IMR-90 (cell line): Measurements from ENCODE around the gene HCRTR1. TPM values are rescaled to one million over a fixed set of nuclear protein-coding genes. Genes with fewer than 3 reads are reported as not detected.
A peak's percentile ranks its signal among the peaks of the same experiment; 100 is the strongest.

Experiments used
- ATAC-seq: fragments of 200-7000 bp; cut with Tn5 transposase; 2 replicates; pipeline ENCODE4 v1.9.1; 2020; ENCODE audit warnings: low read depth, mild to moderate bottlenecking, moderate library complexity
- BruUV-seq: library from RNA; stranded (reverse); fragments of 400-500 nt; replicated peaks from 2 replicates; lab custom pipeline; 2021; lab: Mats Ljungman, UMichigan
- CTCF ChIA-PET: fragments of 300-600 bp; formaldehyde crosslinking; extraction: SDS; loops from one replicate; lab custom pipeline; 2021; ENCODE audit warnings: antibody characterized with exemption; lab: Yijun Ruan, JAX
- POLR2A ChIA-PET: fragments of 300-600 bp; sonication (Branson Sonifier 250); formaldehyde crosslinking; loops from one replicate; lab custom pipeline; 2022; ENCODE audit warnings: antibody characterized with exemption; ENCODE audit not compliant: unreplicated experiment; lab: Charles Lee
- DNase-seq: peaks from one replicate; pipeline ENCODE4 v3.0.0; 2013
- H2AFZ ChIP-seq: replicated peaks from 2 replicates; pipeline ENCODE3; 2013; ENCODE audit warnings: low read length, mild to moderate bottlenecking; ENCODE audit not compliant: poor library complexity
- H2AK5ac ChIP-seq: 2 replicates; pipeline ENCODE4 v1.6.1; 2013; ENCODE audit warnings: low read depth, low read length, inconsistent platforms
- H2AK9ac ChIP-seq: replicated peaks from 2 replicates; pipeline ENCODE3; 2013; ENCODE audit warnings: mild to moderate bottlenecking, low read depth, low read length, moderate library complexity; ENCODE audit not compliant: poor library complexity
- H2BK120ac ChIP-seq: 2 replicates; pipeline ENCODE4 v1.6.1; 2013; ENCODE audit warnings: low read depth, low read length, inconsistent platforms
- H2BK15ac ChIP-seq: 3 replicates; pipeline ENCODE4 v1.6.1; 2013; ENCODE audit warnings: low read depth, low read length, inconsistent platforms
- H2BK20ac ChIP-seq: 2 replicates; pipeline ENCODE4 v1.6.1; 2013; ENCODE audit warnings: low read depth, mild to moderate bottlenecking, inconsistent platforms, low read length, moderate library complexity
- H2BK5ac ChIP-seq: 2 replicates; pipeline ENCODE4 v1.6.1; 2013; ENCODE audit warnings: mild to moderate bottlenecking, low read depth, low read length, inconsistent platforms; ENCODE audit not compliant: poor library complexity, severe bottlenecking
- H3K14ac ChIP-seq: replicated peaks from 2 replicates; pipeline ENCODE4 v1.6.1; 2013; ENCODE audit warnings: low read depth, low read length, inconsistent platforms
- H3K18ac ChIP-seq: 2 replicates; pipeline ENCODE4 v1.6.1; 2013; ENCODE audit warnings: low read depth, low read length, control low read depth
- H3K23ac ChIP-seq: 2 replicates; pipeline ENCODE4 v1.6.1; 2013; ENCODE audit warnings: low read depth, low read length, inconsistent platforms
- H3K27ac ChIP-seq: 2 replicates; pipeline ENCODE4 v1.5.1; 2013; ENCODE audit warnings: mild to moderate bottlenecking, control low read depth, low read length; ENCODE audit not compliant: insufficient read depth
- H3K27me3 ChIP-seq: 2 replicates; pipeline ENCODE4 v1.6.1; 2013; ENCODE audit warnings: low read length; ENCODE audit not compliant: control insufficient read depth, insufficient read depth
- H3K36me3 ChIP-seq: 2 replicates; pipeline ENCODE4 v1.6.1; 2013; ENCODE audit warnings: low read length, mixed read lengths; ENCODE audit not compliant: control insufficient read depth, insufficient read depth
- H3K4ac ChIP-seq: 2 replicates; pipeline ENCODE4 v1.6.1; 2013; ENCODE audit warnings: low read depth, low read length, inconsistent platforms
- H3K4me1 ChIP-seq: 2 replicates; pipeline ENCODE4 v1.6.1; 2013; ENCODE audit warnings: low read length, mixed read lengths; ENCODE audit not compliant: control insufficient read depth, insufficient read depth
- H3K4me2 ChIP-seq: 2 replicates; pipeline ENCODE4 v1.6.1; 2013; ENCODE audit warnings: low read depth, mild to moderate bottlenecking, control low read depth, low read length, moderate library complexity
- H3K4me3 ChIP-seq: 2 replicates; pipeline ENCODE4 v1.5.1; 2013; ENCODE audit warnings: low read depth, mild to moderate bottlenecking, control low read depth, low read length, moderate library complexity; ENCODE audit not compliant: insufficient read depth
- H3K56ac ChIP-seq: 2 replicates; pipeline ENCODE4 v1.6.1; 2013; ENCODE audit warnings: low read length, inconsistent platforms; ENCODE audit not compliant: insufficient read depth; ENCODE audit errors: extremely low read depth
- H3K79me1 ChIP-seq, 2 experiments: 2 replicates each; pipeline ENCODE4 v1.6.1; 2013; ENCODE audit warnings: low read length in 2 of 2, inconsistent platforms in 1 of 2, low read depth in 1 of 2
- H3K9ac ChIP-seq: 2 replicates; pipeline ENCODE4 v1.6.1; 2013; ENCODE audit warnings: low read depth, low read length, control low read depth
- H3K9me1 ChIP-seq: 2 replicates; pipeline ENCODE4 v1.6.1; 2013; ENCODE audit warnings: low read length, inconsistent platforms; ENCODE audit not compliant: insufficient read depth
- H3K9me3 ChIP-seq: 2 replicates; pipeline ENCODE4 v1.6.1; 2013; ENCODE audit warnings: low read length; ENCODE audit not compliant: control insufficient read depth, insufficient read depth
- H4K20me1 ChIP-seq: 2 replicates; pipeline ENCODE4 v1.6.1; 2013; ENCODE audit warnings: low read length, inconsistent platforms; ENCODE audit not compliant: insufficient read depth
- H4K5ac ChIP-seq: 2 replicates; pipeline ENCODE4 v1.6.1; 2013; ENCODE audit warnings: mild to moderate bottlenecking, low read depth, low read length, control low read depth
- H4K8ac ChIP-seq, 2 experiments: 2 replicates each; pipeline ENCODE4 v1.6.1; 2013; ENCODE audit warnings: low read depth in 2 of 2, low read length in 2 of 2, control low read depth in 1 of 2, inconsistent platforms in 1 of 2
- H4K91ac ChIP-seq: 2 replicates; pipeline ENCODE4 v1.6.1; 2013; ENCODE audit warnings: low read depth, low read length, inconsistent platforms; ENCODE audit not compliant: insufficient read depth
- NFE2L2 ChIP-seq: fragments of 150-350 bp; IDR thresholded peaks from 2 replicates; pipeline ENCODE4 v1.6.1; 2016; ENCODE audit warnings: low read depth, mild to moderate bottlenecking, low read length
- WGBS, 2 experiments: methylation state at CpG; one replicate each; pipeline versions ENCODE4 v1.1.5 to v1.1.7; 2013; ENCODE audit warnings: missing lambda C conversion rate in 2 of 2; ENCODE audit not compliant: insufficient read length in 1 of 2; ENCODE audit errors: extremely low coverage in 2 of 2; 5-methylcytosine and 5-hydroxymethylcytosine counted together
- dilution Hi-C: fragments of 300-500 bp; cut with HindIII; formaldehyde crosslinking; loops from one replicate; pipeline ENCODE4 v1.14.3; 2018; ENCODE audit warnings: low sequenced_read_pairs; ENCODE audit not compliant: unreplicated experiment
- in situ Hi-C: fragments of 300-500 bp; cut with MboI; formaldehyde crosslinking; loops from 3 replicates; pipeline ENCODE4 v1.14.3; 2019; ENCODE audit warnings: low sequenced_read_pairs, inconsistent platforms, mixed read lengths
- intact Hi-C: fragments of 100-400 bp; cut with micrococcal nuclease; formaldehyde crosslinking; loops from 2 replicates; pipeline ENCODE4 v1.10.0; 2022
- polyA plus RNA-seq, 3 experiments: library from polyadenylated mRNA; depleted of rRNA; stranded (reverse); fragments of >200 nt; gene quantifications; 2 replicates each; pipeline ENCODE4 v1.2.3, GENCODE V29; 2012; ENCODE audit warnings: low replicate concordance in 1 of 3
- total RNA-seq: library from RNA; depleted of rRNA; stranded (reverse); fragments of >200 nt; gene quantifications from 2 replicates; pipeline ENCODE4 v1.2.3, GENCODE V29; 2012

The HCRTR1 gene
- total and polyA plus RNA-seq, 2 of the 4 experiments (the other 2 are of a cell fraction), result not detected

DNA sequence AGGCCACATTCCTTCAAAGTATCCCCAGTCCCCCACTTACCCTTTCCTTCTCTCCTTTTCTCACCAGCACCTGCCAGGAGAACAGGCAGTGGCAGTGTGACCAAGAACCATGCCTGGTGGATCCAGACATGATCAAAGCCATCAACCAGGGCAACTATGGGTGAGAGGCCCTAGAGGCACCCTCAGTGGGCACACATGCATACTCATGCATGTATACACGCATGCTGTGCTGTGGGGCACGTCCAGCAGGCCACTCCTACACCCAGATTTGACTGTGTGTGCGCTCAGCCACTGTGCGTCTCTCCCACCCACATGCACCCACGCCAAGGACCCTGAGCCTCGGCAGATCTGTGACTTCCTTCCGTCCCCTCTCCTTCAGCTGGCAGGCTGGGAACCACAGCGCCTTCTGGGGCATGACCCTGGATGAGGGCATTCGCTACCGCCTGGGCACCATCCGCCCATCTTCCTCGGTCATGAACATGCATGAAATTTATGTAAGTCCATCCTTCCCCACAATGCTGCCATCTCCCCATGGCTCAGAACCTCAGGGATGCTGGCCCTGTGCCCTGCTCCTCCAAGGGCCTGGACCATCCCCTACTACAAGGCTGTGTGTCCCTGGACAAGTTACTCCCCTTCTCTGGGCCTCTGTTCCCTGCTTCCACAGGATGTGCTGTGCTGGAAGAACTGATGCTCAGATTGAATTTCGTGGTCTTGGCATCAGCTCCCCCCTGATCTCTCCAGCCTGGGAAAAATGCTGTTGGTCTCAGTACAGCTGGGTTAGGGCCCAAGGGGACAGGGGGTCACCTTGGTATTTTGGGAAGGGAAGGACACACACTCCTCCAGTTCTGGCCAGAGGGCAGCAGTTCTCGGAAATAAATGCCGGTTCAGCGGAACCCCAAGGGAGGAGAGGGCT lies 34.2 kb upstream of the HCRTR1 start:
- no peak overlapping the region for H3K4ac ChIP-seq
- H3K4me3 ChIP-seq, result no peak overlapping the region
- POLR2A ChIA-PET, result no interaction called here
- no peaks in the 10 kb centered on the region for H3K79me1 ChIP-seq
- no peak for ATAC-seq
- intact Hi-C loops (no loop called here), dilution Hi-C loops (no loop called here), in situ Hi-C loops (no loop called here)
- no peak overlapping the region for H2BK120ac ChIP-seq
- no TSS peak for BruUV-seq
- peaks cover 6% of the 10 kb centered on the region; the same call in 1 of the 2 replicates for H3K9me1 ChIP-seq
- H2AFZ ChIP-seq, result peak overlapping the region; percentile 24
- H3K27me3 ChIP-seq, result peaks cover 7% of the 10 kb centered on the region
- no peaks in the 10 kb centered on the region for H3K9me3 ChIP-seq
- no peak overlapping the region for H3K4me2 ChIP-seq
- no peak overlapping the region for H3K27ac ChIP-seq
- no peak overlapping the region for H4K5ac ChIP-seq
- WGBS, 2 experiments, result 89% methylated on average over 7 of the region's 16 CpGs; no CpG with 5 or more reads in 1 of the 2 experiments
- H3K56ac ChIP-seq, result no peak overlapping the region
- no peak overlapping the region for H2AK9ac ChIP-seq
- no peak overlapping the region for H3K23ac ChIP-seq
- CTCF ChIA-PET, result no interaction called here
- H2BK15ac ChIP-seq, result no peak overlapping the region
- no peak for TF ChIP-seq NFE2L2
- no peak overlapping the region for H3K14ac ChIP-seq
- no peak overlapping the region for H4K8ac ChIP-seq
- H2BK20ac ChIP-seq, result no peak overlapping the region
- H2BK5ac ChIP-seq, result no peak overlapping the region
- H3K18ac ChIP-seq, result no peak overlapping the region
- peak overlapping the region; percentile 6; the same call in 1 of the 2 replicates for H2AK5ac ChIP-seq
- no peak for DNase-seq
- H3K36me3 ChIP-seq, result no peaks in the 10 kb centered on the region
- H3K9ac ChIP-seq, result no peak overlapping the region
- no peaks in the 10 kb centered on the region; the same call in 1 of the 2 replicates for H4K20me1 ChIP-seq
- H4K91ac ChIP-seq, result no peak overlapping the region
- H3K4me1 ChIP-seq, result peaks cover 19% of the 10 kb centered on the region; the same call in 1 of the 2 replicates
